A204.1 (cell line): ENCODE data around the gene TSPAN32.

ENCODE experiments used
- FAIRE-seq: peaks from 2 replicates; lab custom pipeline; 2012; peaks lifted over from hg19 to GRCh38; lab: Jason Lieb, UNC

TSPAN32 gene

GRCh38 chr11:2304506-2305139, 2.8 kb downstream of the TSPAN32 start:
- FAIRE-seq, result no peak

GRCh38 chr11:2305140-2305778, 3.4 kb downstream of the TSPAN32 start:
- no peak for FAIRE-seq

DNA sequence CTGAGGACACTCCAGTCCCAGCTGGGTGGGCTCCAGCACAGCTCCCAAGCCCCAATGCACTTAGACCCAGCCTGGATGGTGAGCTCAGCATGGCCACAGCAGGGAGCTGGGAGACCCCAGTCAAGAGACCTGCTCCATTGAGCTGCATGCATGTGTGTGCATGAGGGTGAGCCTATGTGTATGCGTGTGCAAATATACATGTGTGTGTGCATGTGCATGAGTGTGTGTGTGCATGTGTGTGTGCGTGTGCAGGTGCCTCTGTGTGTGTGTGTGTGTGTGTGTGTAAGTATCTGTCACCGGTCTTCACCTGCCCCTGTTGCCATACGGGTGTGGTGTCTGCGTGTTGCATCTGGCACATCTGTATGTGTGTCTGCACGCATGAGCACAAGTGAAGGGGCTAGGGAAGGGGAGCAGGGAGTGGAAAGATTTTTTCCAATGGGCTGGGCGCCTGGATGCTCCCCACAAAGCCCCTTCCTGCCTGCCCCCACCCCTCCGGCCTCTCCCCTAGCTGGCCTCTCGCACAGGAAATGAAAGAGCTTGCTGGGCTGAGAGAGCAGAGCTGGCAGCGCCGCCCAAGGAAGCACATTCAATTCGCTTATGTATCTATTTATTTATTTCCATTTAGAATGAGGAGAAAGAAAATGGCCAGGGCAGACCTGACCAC, 4.1 kb downstream of the TSPAN32 start:
- no peak for FAIRE-seq

- no peak for FAIRE-seq
Measured at GRCh38 chr11:2306452-2306823, 4.6 kb downstream of the TSPAN32 start.

DNA sequence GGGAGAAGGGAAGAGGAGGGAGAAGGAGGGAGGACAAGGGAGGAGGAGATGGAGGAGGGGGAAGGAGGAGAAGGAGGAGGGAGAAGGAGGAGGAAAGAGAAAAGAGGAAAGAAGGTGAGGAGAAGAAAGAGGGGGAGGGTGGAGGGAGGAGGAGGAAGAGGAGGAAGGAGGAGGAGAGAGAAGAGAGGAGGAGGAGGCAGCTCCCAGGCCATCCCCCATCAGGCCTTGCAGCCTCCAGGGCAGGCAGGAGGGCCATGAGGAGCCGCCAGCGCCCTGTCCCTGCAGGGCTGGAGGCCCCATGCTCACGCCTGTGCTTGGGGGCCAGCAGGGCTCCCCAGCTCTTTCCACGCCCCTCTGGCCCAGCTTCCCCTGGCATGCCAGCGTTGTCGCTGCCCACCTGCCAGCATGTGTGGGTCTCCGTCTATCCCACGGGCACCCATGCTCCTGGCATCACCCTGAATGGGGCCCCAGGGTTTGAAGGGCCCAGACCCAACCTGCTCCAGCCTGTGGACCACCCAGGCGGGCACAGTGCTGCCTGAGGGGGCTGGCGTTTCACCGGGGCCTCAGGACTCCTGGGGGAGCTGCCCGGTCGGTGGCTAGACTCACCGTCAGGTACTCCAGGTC, 5.2 kb downstream of the TSPAN32 start:
- FAIRE-seq, result no peak

DNA sequence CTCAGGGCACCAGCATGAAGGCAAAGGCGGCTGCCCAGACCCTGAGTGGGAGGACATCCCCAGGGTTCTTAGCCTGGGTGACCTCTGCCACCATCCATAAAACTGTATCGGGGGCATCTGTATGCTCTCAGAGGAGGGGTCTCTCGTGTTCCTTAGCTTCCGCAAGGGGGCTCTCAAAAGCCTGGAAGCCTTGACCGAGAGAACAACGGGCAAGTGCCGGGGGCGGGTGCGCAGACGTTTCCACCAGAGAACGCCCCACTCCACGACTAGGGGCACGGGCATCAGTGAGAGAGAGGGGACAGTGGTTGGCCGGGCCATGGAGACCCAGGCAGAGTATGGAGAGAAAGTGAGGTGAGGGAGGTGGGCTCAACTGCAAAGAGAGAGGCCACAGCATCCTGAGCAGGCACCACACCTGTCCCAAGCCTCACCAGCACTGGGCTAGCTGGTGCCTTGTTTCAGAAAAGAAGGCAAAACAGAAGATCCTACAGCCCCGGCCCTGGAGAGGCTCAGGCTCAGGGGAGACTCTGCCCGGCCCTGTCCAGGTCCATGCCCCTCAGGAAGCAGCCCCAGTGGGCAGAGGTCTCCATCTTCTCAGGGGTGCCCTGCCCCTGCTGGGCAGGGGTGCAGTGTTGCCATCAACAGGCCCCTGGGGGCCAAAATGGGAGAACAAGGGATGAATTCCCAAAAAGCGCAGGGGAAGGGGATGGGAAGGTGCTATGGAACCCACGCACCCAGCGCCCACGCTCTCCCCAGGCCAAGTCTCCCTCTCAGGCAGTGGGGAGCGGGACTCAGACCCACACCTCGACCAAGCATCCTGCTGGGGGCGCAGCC, 5.9 kb downstream of the TSPAN32 start:
- FAIRE-seq, result no peak

DNA sequence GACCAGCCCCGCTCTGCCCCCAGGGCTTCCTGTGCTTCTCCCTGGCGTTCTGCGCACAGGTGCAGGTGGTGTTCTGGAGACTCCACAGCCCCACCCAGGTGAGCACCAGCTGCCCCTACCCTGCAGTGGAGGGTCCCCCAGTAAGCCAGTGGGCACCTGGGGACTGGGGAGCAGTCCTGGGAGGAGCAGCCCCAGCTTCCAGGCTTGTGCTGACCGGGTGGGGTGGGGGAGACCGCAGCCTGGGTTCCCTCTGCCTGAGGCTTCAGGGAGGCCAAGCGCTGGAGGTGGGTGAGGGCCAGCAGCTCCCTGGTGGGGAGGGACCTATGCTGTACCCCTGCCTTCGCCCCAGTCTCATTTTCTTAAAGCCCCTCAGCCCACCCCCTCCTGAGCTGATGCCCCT, 6.9 kb downstream of the TSPAN32 start:
- FAIRE-seq, result no peak

DNA sequence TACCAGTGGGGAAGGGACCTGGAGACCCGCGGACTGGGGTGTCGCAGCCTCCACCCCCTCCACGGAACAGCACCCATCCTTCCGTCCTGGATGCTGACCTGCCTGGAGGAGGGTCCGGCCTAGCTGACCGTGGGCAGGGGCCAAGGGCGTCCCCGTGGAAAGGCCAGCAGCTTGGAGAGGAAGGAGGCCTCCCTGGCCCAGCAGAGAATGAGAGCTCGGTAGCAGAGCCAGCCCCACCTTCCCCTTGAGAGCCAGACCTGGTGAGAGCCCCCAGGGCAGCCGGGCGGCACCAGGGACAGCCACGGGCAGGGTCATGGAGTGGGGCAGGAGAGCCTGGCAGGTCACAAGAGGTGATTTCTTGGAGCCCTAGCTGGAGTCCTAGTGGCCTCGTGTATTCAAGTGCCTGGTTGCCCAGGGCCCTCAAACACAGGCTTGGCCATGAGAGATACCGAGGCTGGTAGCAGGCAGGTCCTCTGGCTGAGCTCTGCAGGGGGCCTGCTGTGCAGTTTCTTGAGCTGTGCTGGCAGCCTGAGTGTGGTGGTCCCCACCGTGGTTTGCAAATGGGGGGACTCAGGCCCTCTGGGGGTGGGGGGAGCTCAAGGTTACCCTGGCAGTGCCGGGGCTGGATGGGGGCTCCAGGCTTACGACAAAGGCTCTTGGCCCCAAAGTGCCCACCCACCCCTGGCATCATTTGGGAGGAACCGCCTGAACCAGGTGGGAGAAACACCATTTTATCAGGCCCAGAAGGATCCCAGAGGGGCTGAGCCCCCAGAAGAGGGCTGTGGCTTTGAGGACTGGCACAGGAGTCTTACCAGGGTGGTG, 7.6 kb downstream of the TSPAN32 start:
- FAIRE-seq, result no peak

- no peak for FAIRE-seq
Measured at GRCh38 chr11:2310073-2310785, 8.4 kb downstream of the TSPAN32 start.

DNA sequence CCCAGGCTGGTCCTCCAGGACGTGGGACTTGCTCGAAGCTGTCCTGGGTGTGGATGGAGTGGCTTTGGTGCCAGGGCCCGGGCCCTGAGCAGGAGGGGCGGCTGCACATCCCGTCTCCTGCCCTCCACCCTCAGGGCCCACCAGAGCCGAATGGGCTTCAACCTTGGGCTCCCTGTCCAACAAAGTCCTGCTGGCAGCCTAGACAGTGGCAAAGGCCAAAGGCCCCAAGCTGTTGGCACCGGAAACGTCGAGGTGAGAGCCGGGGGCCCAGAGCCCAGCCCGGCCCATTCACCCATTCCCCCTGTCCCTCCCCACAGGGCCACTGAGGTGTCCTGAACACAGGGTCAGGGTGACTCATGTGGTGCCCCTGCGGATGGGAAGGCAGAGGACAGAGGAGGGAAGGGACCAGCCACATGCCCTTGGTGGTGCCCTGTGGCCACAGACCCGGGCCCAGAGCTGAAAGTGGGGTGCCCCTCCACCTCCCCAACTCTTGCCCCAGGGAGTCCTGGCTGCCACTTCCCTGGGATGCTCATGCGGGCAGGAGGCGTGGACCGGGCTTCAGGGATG, 9.1 kb downstream of the TSPAN32 start:
- no peak for FAIRE-seq

DNA sequence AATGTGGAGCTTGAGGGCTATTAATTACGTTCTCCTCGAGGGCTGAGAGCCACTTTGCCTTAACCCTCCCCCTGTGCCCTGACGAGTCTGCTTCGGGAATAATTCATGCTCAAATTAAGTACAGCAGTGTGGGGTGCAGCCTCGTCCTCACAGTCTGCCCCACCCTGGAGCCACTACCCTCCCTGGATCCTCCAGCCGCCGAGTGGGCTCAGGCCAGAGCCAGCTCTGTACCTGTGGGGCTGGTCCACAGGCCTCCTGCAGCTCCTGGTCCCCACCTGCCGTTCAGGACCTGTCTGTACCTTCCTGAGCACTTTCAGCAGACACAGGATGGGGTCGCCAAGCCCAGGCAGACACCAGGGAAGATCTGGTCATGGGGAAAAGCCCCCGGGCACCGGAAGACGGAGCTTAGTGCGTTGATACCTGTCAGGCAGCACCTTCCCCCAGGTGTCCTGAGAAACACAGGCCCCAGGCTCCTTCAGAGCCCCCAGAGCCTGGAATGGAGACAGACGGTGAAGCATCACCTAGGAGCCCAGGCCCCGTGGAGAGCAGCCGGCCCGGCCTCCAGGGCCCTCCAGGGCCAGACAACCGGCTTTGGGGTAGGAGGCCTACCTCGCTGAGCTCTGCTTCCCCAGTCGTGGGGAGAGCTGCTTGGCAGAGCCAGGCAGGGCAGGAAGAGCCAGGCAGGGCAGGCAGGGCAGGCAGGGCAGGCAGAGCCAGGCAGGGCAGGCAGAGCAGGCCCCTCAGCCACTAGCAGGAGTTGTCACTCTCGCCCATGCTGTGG, 9.7 kb downstream of the TSPAN32 start:
- no peak for FAIRE-seq

DNA sequence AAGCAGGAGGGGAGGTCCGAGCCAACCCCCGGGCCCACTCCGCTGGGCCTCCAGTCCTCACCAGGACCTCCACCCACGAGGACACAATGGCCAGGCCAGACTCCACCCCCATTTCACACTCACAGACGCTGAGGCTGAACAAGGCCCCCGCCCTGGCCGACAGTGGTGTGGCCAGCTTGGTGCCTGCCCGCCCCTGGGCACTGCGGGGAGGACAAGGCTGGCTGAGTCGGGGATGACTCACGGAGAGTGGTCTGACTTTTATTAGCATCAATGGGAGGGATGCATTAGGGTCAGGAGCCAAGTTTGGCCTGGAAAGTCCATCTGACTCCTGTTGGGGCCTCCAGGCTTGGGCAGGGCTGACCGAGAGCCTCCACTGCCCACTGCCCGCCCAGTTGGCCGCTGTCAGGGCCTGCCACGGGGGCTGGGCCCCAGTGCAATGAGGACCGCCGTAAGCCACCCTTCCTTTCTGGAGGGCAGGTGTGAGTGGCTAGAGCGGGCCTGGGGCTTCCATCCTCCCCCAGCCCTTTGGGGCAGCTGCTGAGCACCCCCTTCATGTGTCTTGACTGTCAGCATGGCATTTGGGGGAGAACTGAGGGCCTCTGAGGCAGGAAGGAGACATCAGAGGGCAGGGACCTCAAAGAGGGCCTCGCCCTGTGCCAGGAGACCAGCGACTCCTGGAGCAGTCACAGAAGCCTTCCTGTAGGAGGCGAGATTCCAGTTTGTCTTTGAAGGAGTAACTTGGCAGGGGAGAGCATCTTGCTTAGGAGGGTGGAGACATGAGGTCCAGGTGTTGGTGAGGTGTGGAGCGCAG, 10.6 kb downstream of the TSPAN32 start:
- no peak for FAIRE-seq

- no peak for FAIRE-seq
Measured at GRCh38 chr11:2313051-2313951, 11.5 kb downstream of the TSPAN32 start.

DNA sequence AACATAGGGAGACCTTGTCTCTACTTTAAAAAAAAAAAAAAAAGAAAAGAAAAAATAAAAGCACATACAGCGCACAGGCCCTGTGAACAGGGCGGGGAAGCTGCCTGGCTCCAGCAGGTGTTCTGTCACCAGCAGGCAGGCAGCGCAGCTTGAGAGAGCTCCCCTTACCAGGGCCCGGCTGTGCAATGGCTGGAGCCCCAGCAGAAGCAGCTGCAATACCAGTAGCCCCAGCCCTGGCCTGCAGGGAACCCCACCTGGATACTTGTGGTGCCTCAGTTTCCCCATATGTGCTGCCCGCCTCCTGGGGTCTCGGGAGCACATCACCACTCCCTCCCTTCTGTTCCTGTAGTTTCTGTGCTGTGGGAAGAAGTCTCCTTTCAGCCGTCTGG, 12.3 kb downstream of the TSPAN32 start:
- FAIRE-seq, result no peak

DNA sequence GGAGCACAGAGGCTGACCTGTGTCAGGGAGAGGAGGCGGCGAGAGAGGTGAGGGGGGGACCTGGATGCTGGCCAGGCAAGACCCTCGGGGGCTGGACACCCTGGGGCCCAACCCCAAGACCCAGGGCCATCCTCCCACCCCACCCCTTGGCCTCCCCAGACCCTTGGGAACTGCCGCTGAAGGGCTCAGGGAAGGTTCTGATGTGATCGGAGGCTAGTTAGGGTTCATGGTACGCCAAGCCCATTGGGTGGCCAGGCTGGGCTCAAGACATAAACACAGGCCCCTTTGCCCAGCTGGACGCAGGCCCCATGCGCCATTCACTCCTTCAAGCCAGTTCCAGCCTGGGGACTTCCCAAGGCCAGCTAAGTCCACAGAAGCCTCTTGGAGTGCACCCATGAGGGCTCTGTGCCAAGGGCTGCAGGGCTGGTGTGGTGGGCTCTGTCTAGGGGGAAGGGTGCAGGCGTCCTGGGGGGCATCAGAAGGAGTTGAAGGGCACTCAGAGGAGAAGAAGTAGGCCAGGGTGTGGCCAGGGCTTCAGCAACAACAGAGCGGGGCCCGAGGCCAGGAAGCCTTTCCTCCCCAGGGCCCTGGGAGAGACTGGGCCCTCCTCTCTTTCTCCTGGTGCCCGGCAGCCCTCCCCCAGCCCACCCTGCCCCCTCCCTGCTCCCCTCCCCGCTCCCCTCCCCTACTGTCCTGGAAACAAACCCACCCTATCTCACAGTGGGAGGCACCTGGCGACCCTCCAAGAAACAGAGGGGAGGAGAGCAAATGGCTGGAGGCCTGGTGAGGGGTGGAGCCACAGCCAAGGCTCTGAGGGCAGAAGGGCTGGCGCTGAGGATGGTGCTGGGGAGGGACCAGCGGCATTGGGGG, 12.9 kb downstream of the TSPAN32 start:
- no peak for FAIRE-seq

- FAIRE-seq, result no peak
Measured at GRCh38 chr11:2315395-2316168, 13.8 kb downstream of the TSPAN32 start.
